ENCODE results near the gene ZNF619.

ZNF619 gene

GRCh38 chr3:40468018-40468417, 8.9 kb upstream of the ZNF619 start:
- no peak for DNase-seq

GRCh38 chr3:40470701-40471100, 6.2 kb upstream of the ZNF619 start:
- no peak for DNase-seq

GRCh38 chr3:40477666-40478065, 744 bp downstream of the ZNF619 start:
- DNase-seq = no peak

GRCh38 chr3:40487172-40487571, 10.2 kb downstream of the ZNF619 start:
- no peak for DNase-seq

- DNase-seq = no peak
These were observed 14.0 kb downstream of the ZNF619 start for GRCh38 chr3:40490916-40491315.

- DNase-seq = no peak
These were observed 17.8 kb downstream of the ZNF619 start for GRCh38 chr3:40494698-40495097.

- DNase-seq = no peak
These were observed 20.4 kb downstream of the ZNF619 start for GRCh38 chr3:40497288-40497687.

- DNase-seq = no peak
These were observed 23.0 kb downstream of the ZNF619 start for GRCh38 chr3:40499952-40500351.

GRCh38 chr3:40502034-40502433, 25.1 kb downstream of the ZNF619 start:
- DNase-seq = no peak

GRCh38 chr3:40504636-40505430, 27.9 kb downstream of the ZNF619 start:
- DNase-seq = no peak

GRCh38 chr3:40505599-40506462, 28.9 kb downstream of the ZNF619 start, which contains the start of gene ZNF620:
Gene ZNF620, plus strand, starts transcription at chr3:40506039. Its CDS starts 314 bp downstream, at chr3:40506353.
- DNase-seq = peak; percentile 77

GRCh38 chr3:40511031-40511718, 34.3 kb downstream of the ZNF619 start:
- DNase-seq = no peak

- no peak for DNase-seq
These were observed 39.3 kb downstream of the ZNF619 start for GRCh38 chr3:40516201-40516600.

GRCh38 chr3:40518067-40518466, 41.1 kb downstream of the ZNF619 start:
- DNase-seq = no peak

GRCh38 chr3:40518848-40519247, 41.9 kb downstream of the ZNF619 start:
- DNase-seq = no peak

- DNase-seq = no peak
These were observed 44.3 kb downstream of the ZNF619 start for GRCh38 chr3:40521254-40521653.

GRCh38 chr3:40523781-40524180, 46.9 kb downstream of the ZNF619 start:
- no peak for DNase-seq

GRCh38 chr3:40524222-40524567, 47.3 kb downstream of the ZNF619 start:
- no peak for DNase-seq

GRCh38 chr3:40524568-40525285, 47.8 kb downstream of the ZNF619 start, which contains the start of gene ZNF621:
Gene ZNF621, plus strand, starts transcription at chr3:40524960. Its CDS starts 881 bp downstream, at chr3:40525841.
- DNase-seq = peak; percentile 43

- no peak for DNase-seq
These were observed 51.5 kb downstream of the ZNF619 start for GRCh38 chr3:40528426-40528825.

- DNase-seq = no peak
These were observed 55.3 kb downstream of the ZNF619 start for GRCh38 chr3:40532252-40532651.

- DNase-seq = no peak
These were observed 57.4 kb downstream of the ZNF619 start for GRCh38 chr3:40534283-40534682.
